ENCODE data around the gene STPG4.

The STPG4 gene

GRCh38 chr2:47038656-47039488, 116.2 kb downstream of the STPG4 start:
- no peak for TF ChIP-seq CTCF (conservative IDR thresholded peaks at IDR 0.05)
- H3K27ac ChIP-seq = no peak overlapping the region

- TF ChIP-seq CTCF (conservative IDR thresholded peaks at IDR 0.05) = no peak
- H3K27ac ChIP-seq = no peak overlapping the region
Observed at GRCh38 chr2:47037678-47038077, 117.4 kb downstream of the STPG4 start.
